Ectodermal cell (in vitro differentiated cells): ENCODE results near the gene SLC13A4.

ENCODE experiments used
- H3K27ac ChIP-seq: 2 replicates; pipeline ENCODE4 v1.7.0; 2013; ENCODE audit warnings: mild to moderate bottlenecking, low read depth, low read length; ENCODE audit not compliant: insufficient read depth, poor library complexity, severe bottlenecking
- H3K27me3 ChIP-seq: 2 replicates; pipeline ENCODE4 v1.7.0; 2013; ENCODE audit warnings: mild to moderate bottlenecking, low read length; ENCODE audit not compliant: insufficient read depth, control insufficient read depth, poor library complexity, severe bottlenecking
- H3K36me3 ChIP-seq: one replicate; pipeline ENCODE4 v1.7.0; 2013; ENCODE audit warnings: low read length; ENCODE audit not compliant: control insufficient read depth, insufficient read depth
- H3K4me1 ChIP-seq: one replicate; pipeline ENCODE4 v1.7.0; 2013; ENCODE audit warnings: low read length; ENCODE audit not compliant: control insufficient read depth, insufficient read depth
- H3K4me3 ChIP-seq: 2 replicates; pipeline ENCODE4 v1.7.0; 2013; ENCODE audit warnings: low read depth, low read length, control low read depth; ENCODE audit not compliant: insufficient read depth
- H3K9me3 ChIP-seq: 2 replicates; pipeline ENCODE4 v1.7.0; 2013; ENCODE audit warnings: mild to moderate bottlenecking, low read length, moderate library complexity; ENCODE audit not compliant: control insufficient read depth
- WGBS, 2 experiments: methylation state at CpG; one replicate each; pipeline ENCODE4 v1.1.7; 2013; ENCODE audit warnings: missing lambda C conversion rate in 2 of 2; 5-methylcytosine and 5-hydroxymethylcytosine counted together

The SLC13A4 gene

GRCh38 chr7:135753616-135754413 lies 25.8 kb upstream of the SLC13A4 start:
- Histone ChIP-seq H3K9me3 (no peaks in the 10 kb centered on the region), H3K4me1 (peaks cover 8% of the 10 kb centered on the region), H3K4me3 (no peak overlapping the region), H3K27ac (no peak overlapping the region), H3K27me3 (no peaks in the 10 kb centered on the region), H3K36me3 (no peaks in the 10 kb centered on the region)
- WGBS, 2 experiments, result 67 to 68% methylated on average over 8 of the region's 8 CpGs

GRCh38 chr7:135748770-135749169 lies 20.8 kb upstream of the SLC13A4 start, which contains the start of gene FAM180A:
FAM180A (minus strand) TSS chr7:135748813; CDS start chr7:135748580, 233 bp downstream.
- Histone ChIP-seq H3K36me3 (no peaks in the 10 kb centered on the region), H3K4me1 (peaks cover 6% of the 10 kb centered on the region), H3K27ac (no peak within 1 kb of the TSS), H3K9me3 (no peaks in the 10 kb centered on the region), H3K27me3 (no peaks in the 10 kb centered on the region), H3K4me3 (no peak within 1 kb of the TSS)
- WGBS, 2 experiments, result 95% methylated on average over 11 of the region's 11 CpGs

DNA sequence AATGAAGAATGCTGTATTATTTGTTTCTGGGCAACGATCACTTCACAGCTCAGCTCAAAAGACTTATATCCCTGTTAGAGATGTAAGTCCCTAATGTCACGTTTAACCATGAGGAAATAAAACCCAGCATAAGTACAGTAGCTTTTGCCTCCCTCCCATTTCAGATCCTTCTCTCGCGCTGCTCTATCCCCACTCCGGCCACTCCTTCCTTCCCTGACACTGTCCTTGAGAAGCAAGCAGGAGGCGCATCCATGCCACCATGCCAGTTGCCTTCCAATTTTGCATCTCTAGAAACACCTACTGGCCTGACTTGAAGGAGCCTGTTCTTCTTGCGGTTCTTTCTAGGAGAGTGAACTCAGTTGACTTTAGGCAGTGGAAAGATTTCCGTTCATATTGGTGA lies 19.4 kb upstream of the SLC13A4 start:
- no peaks in the 10 kb centered on the region for H3K36me3 ChIP-seq
- H3K9me3 ChIP-seq, result no peaks in the 10 kb centered on the region
- no peaks in the 10 kb centered on the region for H3K27me3 ChIP-seq
- H3K4me3 ChIP-seq, result no peak overlapping the region
- WGBS, 2 experiments, result 92 to 96% methylated on average over 8 of the region's 8 CpGs
- no peak overlapping the region for H3K27ac ChIP-seq
- H3K4me1 ChIP-seq, result peaks cover 6% of the 10 kb centered on the region

DNA sequence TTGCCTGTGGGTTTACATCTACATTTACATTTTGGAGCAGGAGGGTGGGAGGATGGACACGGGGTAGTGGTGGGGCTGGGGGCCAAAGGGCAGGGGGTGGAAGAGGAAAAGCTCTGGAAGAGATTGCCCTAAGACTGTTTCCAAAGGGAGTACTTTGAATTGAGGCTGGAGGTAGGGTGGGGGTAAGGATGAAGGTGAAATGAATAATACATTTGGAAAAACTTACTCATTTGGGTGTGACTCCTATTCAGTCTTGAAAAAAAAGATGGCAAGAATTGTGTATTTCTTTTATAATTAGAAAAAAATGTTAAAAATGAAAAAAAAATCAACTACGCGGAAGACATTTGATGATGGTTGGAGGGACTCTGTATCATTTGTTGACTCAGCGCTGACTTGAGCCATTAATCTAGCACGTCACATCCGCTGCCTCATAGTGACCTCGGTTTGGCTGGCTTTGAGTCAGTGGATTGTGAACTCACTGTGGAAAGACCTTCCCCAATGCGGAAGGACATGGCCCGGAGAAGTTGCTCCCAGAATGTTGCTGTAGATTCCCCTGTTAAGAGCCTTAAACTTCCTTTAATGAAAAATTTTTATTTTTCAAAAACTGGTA lies 17.8 kb upstream of the SLC13A4 start:
- Histone ChIP-seq H3K9me3 (no peaks in the 10 kb centered on the region), H3K4me1 (peaks cover 6% of the 10 kb centered on the region), H3K36me3 (no peaks in the 10 kb centered on the region), H3K4me3 (no peak overlapping the region), H3K27ac (no peak overlapping the region), H3K27me3 (no peaks in the 10 kb centered on the region)
- 91 to 93% methylated on average over 9 of the region's 9 CpGs for WGBS, 2 experiments

DNA sequence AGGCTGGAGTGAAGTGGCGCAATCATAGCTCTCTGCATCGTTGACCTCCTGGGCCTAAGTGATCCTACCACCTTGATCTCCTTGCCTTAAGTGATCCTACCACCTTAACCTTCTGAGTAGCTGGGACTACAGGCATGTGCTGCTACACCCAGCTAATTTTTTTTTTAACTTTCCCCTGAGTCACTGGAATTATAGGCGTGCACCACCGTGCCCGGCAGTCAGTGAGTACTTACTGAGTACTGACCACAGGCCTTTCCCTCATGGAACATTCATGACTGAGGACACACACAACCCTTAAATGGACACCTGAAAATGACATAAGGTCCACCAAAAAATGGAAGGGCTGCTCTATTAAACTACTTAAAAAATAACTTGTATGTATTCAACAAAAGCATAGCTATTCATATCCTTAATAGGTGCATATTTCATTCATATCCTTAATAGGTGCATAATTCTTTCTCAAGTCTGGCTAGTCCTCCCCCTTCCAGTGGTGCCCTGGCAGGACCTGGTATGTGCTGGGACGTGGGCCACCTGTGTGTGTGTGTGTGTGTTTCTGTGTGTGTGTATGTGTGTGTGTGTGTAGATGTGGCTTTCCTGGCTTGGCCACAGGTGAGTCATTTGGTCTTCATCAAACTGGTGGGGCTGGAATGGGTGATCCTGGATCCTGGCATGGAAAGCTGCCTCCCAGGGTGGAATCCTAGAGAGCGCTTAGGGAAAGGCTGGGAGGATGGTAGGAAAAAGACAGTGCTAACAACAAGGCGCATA lies 17.1 kb upstream of the SLC13A4 start:
- no peak overlapping the region for H3K4me3 ChIP-seq
- H3K4me1 ChIP-seq, result peaks cover 6% of the 10 kb centered on the region
- no peaks in the 10 kb centered on the region for H3K27me3 ChIP-seq
- no peaks in the 10 kb centered on the region for H3K36me3 ChIP-seq
- no peaks in the 10 kb centered on the region for H3K9me3 ChIP-seq
- 92 to 97% methylated on average over 8 of the region's 8 CpGs for WGBS, 2 experiments
- no peak overlapping the region for H3K27ac ChIP-seq

GRCh38 chr7:135743907-135744731 lies 16.1 kb upstream of the SLC13A4 start:
- peaks cover 6% of the 10 kb centered on the region for H3K4me1 ChIP-seq
- no peak overlapping the region for H3K27ac ChIP-seq
- H3K9me3 ChIP-seq, result no peaks in the 10 kb centered on the region
- no peak overlapping the region for H3K4me3 ChIP-seq
- H3K36me3 ChIP-seq, result no peaks in the 10 kb centered on the region
- no peaks in the 10 kb centered on the region for H3K27me3 ChIP-seq
- WGBS, 2 experiments, result 83 to 85% methylated on average over 13 to 14 of the region's 14 CpGs

- 93 to 96% methylated on average over 4 of the region's 4 CpGs for WGBS, 2 experiments
- Histone ChIP-seq H3K36me3 (no peaks in the 10 kb centered on the region), H3K9me3 (no peaks in the 10 kb centered on the region), H3K4me1 (peaks cover 6% of the 10 kb centered on the region), H3K27ac (no peak overlapping the region), H3K4me3 (no peak overlapping the region), H3K27me3 (no peaks in the 10 kb centered on the region)
These were observed 14.4 kb upstream of the SLC13A4 start for GRCh38 chr7:135742371-135742770.

DNA sequence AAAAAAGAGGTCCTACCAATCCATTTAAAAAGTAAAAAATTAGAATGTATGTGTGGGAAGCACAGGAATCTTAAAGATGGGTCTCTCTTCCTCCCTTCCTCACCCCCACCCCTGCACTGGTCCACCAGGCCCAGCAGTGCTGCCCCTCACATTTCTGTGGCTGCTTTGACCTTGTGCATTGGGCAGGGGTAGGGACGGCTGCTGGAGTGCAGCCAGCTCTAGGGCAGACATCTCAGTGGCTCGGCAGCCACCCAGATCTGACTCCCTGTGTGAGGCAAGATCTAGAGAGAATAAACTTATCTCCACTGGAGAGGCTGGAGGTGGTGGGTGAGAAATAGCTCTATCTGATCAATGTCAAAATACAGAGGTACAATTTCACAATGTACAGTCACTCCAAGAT lies 13.9 kb upstream of the SLC13A4 start:
- Histone ChIP-seq H3K9me3 (no peaks in the 10 kb centered on the region), H3K36me3 (no peaks in the 10 kb centered on the region), H3K27me3 (no peaks in the 10 kb centered on the region), H3K4me1 (peaks cover 6% of the 10 kb centered on the region), H3K27ac (no peak overlapping the region), H3K4me3 (no peak overlapping the region)
- WGBS, 2 experiments, result 46 to 47% methylated on average over 2 of the region's 2 CpGs

DNA sequence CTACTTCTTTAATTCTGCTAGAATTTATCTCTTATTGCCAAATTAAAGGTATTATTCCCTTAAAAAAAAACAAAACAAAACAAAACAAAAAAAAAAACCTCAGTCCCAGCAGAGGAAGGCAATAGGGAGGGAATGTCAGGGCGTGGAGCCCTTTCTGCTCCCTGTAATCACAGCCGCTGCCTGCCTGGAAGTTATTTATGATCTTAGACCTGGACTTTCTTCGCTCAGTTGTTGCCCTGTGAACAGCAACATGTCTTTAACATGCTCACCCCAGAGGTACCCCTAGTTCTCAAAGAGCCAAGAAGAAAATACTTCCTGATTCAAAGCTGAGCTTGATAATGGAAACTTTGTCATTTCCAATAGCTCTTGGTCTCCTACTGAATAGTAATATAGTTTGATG lies 12.9 kb upstream of the SLC13A4 start:
- Histone ChIP-seq H3K9me3 (no peaks in the 10 kb centered on the region), H3K27me3 (no peaks in the 10 kb centered on the region), H3K27ac (no peak overlapping the region), H3K4me1 (peaks cover 6% of the 10 kb centered on the region), H3K4me3 (no peak overlapping the region), H3K36me3 (no peaks in the 10 kb centered on the region)
- 93 to 96% methylated on average over 3 of the region's 3 CpGs for WGBS, 2 experiments
